NCI-H2196 (cell line): ENCODE data around the gene AS3MT.
"Not testable (repeated sequence)": the region's sequence is repeated elsewhere in the genome, so short reads cannot be mapped to it uniquely, and the experiment has no call there.

Experiments
- DNase-seq: peaks from one replicate; lab custom pipeline; 2025; ENCODE audit not compliant: unreplicated experiment; lab: John Stamatoyannopoulos, UW

The AS3MT gene

DNA sequence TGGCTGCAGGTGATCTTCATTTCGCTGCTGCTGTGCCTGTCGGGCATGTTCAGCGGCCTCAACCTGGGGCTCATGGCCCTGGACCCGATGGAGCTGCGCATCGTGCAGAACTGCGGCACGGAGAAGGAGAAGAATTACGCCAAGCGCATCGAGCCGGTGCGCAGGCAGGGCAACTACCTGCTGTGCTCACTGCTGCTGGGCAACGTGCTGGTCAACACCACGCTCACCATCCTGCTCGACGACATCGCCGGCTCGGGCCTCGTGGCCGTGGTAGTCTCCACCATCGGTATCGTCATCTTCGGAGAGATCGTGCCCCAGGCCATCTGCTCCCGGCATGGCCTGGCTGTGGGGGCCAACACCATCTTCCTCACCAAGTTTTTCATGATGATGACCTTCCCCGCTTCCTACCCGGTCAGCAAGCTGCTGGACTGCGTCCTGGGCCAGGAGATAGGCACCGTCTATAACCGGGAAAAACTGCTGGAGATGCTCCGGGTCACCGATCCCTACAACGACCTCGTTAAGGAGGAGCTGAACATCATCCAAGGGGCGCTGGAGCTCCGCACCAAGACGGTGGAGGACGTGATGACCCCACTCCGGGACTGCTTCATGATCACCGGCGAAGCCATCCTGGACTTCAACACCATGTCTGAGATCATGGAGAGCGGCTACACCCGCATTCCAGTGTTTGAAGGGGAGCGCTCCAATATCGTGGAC is 50.1 kb downstream of the AS3MT start:
- no peak for DNase-seq

DNA sequence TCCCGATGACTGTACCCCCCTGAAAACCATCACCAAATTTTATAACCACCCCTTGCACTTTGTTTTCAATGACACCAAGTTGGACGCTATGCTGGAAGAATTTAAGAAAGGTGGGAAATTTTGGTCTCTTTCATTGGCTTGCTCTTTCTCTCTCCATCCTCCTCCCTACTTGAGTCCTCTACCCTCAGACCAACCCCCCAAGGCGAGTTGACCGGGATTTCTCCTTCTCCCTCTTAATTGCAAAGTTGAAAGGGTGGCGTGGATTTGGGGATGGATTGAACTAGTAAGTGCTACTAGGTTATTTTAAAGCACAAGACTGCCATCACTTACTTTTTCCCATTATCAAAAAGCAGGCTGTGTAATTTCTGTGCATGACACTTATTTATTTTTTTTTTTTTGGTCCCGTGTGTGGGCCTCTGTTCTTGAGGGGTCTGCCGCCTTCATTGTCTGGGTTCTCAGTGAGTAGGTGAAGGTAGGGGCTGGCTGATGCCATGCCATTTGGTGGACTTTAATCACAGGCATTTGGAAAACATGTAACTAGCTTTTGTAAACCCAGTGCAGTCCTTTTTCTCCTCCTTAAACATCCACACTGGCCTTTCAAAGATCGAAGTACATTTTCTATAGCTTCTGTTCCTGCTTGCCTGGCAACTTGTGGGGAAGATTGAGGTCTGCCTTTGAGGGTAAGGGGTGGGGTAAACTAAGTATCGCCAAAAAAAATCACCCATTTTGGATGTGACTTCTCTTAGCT is 50.9 kb downstream of the AS3MT start:
- no peak for DNase-seq

DNA sequence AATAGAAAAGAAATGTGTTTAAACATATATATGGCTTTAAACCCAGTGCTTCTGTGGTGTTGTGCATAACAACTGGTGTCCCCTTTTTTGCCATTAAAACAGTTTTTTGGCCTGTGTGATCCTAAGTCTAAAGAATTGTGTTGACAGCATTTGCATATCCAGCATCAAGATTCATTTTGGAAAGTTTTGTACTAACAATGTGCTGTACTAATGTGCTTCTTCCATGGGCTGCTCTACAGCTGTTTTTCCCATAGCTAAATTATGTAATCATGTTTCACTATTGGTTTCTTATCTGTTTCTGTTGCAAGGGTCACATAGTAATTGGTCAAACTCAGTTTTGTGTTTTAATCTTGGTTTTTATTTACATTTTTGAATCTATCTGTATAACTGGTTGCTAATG is 54.3 kb downstream of the AS3MT start:
- DNase-seq, result no peak

DNA sequence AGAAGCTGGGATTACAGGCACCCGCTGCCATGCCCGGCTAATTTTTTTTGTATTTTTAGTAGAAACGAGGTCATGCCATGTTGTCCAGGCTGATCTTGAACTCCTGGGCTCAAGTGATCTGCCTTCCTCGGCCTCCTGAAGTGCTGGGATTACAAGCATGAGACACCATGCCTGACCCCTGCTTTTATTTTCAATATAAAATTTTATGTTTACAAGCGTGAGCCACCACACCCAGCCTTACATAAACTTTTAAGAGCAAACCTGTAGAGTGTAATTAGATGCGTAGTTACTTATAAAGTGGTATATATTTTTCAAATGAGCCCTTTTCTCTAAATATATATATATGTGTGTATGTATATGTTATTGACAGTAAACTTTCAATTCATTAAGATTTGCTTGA is 57.6 kb downstream of the AS3MT start:
- no peak for DNase-seq

DNA sequence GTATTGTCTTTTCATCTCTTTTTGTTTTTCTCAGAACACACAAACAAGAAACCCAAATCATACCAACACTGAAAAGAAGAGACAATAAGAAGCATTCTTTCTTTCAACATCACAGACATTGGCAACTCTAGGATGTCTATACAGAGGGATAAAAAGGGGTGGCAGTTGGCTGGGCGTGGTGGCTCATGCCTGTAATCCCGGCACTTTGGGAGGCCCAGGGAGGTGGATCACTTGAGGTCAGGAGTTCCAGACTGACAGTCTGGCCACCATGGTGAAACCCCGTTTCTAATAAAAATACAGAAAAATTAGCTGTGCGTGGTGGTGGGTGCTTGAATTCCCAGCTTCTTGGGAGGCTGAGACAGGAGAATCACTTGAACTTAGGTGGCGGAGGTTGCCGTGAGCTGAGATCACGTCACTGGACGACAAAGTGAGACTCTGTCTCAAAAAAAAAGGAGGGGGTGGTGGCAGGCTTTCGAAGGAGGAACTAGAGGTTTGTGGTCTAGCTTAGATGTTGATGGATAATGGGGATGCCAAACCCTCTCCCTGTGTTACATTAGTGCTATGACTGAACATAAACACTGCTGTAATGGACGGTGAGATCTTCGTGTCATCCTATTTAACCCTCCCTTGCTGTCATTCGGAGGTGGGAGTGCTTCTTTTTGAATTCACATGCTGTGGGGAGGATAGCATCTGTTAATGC is 58.2 kb downstream of the AS3MT start:
- DNase-seq, result no peak

DNA sequence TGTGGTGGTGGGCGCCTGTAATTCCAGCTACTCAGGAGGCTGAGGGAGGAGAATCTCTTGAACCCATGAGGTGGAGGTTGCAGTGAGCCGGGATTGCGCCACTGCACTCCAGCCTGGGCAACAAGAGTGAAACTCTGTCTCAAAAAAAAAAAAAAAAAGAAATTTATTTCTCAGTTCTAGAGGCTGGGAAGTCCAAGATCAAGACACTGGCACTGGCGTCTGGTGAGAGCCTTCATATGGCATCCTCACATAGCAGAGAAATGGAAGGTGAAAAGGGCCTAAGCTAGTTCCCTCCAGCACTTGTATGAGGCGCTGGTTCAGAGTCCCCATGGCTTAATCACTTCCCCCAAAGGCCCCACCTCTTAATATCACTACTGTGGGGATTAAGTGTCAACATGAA is 59.2 kb downstream of the AS3MT start:
- DNase-seq, result not testable (repeated sequence)

DNA sequence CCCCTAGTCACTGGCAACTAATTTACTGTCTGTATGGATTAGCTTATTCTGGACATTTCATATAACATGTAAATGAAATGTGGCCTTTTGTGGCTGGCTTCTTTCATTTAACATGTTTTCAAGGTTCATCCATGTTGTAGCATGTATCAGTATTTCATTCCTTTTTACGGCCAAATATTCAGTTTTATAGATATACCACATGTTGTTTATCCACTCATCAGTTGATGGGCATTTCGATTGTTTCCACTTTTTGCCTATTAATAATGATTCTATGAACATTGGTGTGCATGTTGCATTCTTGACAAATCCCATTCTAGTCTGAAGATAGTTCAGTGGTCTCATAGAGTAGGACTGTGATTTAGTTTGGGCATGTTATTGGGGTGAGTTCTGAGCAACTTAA is 61.5 kb downstream of the AS3MT start:
- DNase-seq, result no peak

DNA sequence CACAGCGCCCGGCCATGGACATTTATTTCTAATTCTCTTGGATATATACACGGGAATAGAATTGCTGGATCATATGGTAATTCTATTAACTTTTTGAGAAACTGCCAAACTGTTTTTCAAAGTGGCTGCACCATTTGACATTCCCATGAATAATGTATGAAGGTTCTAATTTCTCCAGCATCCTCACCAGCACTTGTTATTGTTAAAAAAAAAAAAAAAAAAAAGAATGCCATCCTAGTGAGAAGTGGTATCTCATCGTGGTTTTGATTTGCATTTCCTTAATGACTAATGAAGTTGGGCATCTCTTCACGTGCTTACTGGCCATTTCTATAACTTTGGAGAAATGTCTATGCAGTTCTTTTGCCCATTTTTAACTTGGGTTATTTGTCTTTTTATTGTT is 62.4 kb downstream of the AS3MT start:
- DNase-seq, result no peak

DNA sequence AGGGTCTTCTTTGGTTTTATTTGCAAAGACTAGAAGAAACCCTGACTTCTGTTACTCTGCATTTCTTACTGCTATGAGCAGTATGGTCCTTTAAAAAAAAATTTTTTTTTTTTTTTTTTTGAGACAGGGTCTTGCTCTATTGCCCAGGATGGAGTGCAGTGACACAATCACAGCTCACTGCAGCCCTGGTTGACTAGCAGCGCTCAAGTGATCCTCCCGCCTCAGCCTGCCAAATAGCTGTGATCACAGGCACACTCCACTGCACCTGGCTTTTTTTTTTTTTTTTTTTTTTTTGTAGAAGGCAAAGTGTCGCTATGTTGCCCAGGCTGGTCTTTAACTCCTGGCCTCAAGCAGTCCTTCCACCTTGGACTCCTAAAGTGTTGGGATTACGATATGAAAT is 66.2 kb downstream of the AS3MT start:
- no peak for DNase-seq

DNA sequence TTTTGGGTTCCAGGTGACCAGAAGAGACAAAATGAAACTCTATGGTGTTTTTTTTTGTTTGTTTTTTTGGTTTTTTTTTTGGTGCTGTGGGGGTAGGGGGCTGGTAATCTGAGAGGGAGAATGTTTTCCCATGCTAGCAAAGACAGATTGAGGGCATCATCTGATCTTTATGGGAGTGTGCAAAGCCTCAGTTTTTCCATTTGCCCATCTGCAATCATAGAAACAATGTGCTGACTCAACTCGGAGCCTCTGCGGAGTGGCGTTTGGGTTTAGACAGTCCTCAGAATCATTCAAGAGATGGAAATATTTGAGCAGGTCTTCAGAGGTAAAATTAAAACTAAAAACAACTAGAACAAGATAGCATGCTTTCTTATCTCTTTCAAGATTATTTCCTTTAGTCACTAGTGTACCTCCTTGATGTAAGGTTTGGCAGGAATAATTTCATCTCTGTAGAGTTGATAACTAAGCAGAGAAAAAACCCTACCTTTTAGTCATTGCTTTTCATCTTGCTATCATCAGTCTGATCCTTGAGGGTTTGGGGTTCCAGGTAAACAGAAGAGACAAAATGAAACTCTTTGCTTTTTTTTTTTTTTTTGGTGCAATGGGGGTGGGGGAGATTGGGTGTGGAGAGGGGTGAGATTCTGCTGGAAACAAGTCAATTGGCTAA is 66.8 kb downstream of the AS3MT start:
- DNase-seq, result no peak

DNA sequence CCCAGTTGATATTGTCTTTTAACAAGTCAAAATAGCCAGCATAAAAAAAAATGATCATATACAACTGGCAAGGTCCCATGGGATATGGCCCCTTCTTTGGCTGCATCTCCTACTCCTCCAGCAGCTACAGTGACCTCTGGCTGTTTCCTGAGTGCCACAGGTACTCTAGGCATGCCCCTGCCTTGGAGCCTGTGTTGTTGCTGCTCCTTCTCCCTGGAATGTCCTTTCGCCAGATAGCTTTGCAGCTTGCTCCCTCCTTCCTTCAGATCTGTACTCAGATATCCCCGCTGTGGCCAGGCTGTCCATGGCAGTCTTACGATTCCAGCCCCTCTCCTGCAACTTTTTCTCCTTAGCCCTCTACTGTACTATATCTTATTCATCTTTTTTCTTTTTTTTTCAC is 72.1 kb downstream of the AS3MT start:
- DNase-seq, result no peak

DNA sequence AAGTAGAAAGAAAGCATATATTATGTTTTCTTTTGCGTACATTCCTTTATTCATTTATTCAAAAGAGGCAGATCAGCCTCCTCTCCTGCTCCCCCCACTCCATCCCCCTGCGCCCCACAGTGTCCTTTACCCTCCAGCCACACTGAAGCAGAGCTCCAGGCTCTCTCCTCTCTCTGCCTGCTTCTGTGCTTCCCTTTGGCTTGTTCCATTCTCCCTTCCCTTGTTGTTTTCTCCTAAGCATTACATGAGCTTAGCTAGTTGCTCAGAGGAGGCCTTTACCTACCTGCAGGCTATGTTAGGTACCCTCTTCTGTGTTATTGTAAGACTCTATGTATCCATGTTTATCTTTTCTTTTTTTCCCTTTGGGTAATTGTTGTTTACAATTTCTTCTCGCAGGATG is 76.2 kb downstream of the AS3MT start:
- no peak for DNase-seq

DNA sequence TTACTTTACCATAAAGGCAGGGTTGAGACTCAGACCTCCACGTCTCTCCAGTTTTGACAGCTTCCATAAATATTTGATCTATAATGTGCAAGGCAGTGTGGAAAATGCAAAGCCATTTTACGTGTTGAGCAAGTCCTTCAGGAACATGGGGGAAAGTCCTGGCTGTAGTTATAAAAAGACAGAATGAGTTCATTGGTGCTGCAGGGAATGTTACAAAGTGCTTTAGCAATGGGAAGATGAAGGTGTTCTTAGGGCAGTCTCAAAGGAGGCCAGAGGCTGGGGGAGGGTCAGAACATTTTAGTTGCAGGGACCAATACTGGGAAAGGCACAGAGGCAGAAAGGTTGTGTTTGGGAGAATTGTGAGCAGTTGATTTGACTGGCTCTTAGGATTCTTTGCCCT is 76.7 kb downstream of the AS3MT start:
- DNase-seq, result no peak

DNA sequence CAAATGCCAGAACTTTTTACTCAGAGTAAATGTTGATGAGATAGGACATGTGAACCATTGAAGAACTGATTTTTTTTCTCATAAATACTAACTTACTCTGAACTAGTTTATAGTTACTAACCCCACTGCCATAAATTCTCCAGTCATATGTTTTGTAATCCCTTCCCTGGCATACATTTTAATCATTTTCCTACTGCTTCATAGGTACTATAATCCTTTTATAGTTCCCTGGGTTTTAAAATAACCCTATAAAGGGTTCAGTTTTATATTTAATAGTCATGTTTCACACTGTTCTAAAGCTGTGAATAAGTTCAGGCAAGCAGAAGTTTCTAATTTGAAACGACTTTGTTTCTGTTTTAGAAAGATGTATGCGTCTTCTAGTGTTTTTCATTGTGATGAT is 77.7 kb downstream of the AS3MT start:
- no peak for DNase-seq

DNA sequence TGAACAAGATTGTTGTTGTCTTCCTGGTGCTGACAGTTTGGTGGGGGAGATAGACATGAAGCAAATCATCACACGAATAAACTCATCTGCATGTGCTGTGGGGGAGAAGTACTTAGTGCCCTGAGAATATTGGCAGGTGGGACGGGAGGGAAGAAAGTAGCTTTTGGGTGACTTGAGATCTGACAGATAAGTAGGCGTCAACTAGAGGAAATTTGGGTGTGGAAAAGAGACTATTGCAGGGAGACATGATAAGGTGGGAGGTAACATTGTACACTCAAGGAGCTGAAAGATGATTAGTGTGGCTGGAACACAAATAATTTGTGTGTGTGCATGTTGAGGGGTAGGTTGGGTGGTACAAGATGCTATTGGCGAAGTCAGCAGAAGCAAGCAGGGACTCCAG is 78.9 kb downstream of the AS3MT start:
- DNase-seq, result no peak

DNA sequence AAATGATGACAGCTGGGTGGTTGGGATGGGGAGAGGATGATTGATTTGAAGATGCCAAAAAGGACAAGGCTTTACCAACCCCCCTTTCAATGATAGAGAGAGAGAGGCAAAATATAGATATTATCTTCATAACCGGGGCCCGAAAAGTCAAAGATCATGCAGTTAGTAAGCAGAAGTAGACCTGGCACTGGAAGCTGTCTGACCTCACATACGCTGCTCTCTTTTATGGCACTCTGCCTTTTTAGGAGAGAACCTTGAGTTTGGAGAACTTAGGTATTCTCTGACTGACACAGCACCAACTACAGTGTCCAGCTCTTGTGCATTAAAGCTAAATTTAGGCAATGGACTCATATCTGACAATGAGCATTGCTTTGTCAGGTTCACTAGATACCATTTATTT is 79.5 kb downstream of the AS3MT start:
- DNase-seq, result no peak

DNA sequence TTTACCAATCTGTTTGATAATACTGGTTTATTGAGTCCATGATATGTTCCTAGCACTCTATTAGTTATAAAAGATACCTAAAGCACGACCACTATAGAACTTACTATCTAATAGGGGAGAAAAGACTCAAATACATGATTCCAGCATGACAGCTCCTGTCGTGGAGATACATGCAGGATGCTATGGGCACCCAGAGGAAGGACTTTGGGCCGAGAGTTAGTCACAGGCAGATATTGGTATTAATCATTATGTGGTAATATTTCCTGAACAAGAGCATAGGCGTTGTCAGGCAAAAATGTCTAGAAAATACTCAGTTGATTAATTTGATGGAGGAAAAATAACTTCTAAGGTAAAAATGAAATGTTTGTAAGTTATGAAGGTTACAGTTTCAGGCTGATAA is 80.6 kb downstream of the AS3MT start:
- no peak for DNase-seq

DNA sequence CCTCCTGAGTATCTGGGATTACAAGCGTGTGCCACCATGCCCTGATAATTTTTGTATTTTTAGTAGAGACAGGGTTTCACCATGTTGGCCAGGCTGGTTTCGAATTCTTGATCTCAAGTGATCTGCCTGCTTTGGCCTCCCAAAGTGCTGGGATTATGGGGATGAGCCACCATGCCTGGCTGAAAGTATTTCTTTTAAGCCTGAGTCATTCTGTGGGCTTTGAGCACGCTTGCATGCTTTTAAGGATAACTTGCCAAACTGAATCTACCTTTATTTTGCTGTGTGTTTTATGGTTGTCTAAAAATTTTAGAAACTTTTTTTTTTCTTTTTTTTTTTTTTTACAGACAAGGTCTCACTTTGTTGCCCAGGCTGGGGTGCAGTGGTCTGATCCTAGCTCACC is 82.0 kb downstream of the AS3MT start:
- DNase-seq, result no peak
